Urinary bladder (tissue), 4 donors: ENCODE measurements around the gene S100A12. TPM values are rescaled to one million over a fixed set of nuclear protein-coding genes. Genes with fewer than 3 reads are reported as not detected.

Experiments used
- DNase-seq: peaks from one replicate; pipeline ENCODE4 v3.0.0-alpha.2; 2015; ENCODE audit errors: extremely low spot score
- H3K27ac ChIP-seq: one replicate; pipeline ENCODE4 v1.5.1; 2013; ENCODE audit warnings: low read depth, mild to moderate bottlenecking, moderate library complexity
- H3K36me3 ChIP-seq: one replicate; pipeline ENCODE4 v1.6.1; 2013; ENCODE audit warnings: mild to moderate bottlenecking, moderate library complexity; ENCODE audit not compliant: insufficient read depth
- H3K4me1 ChIP-seq: one replicate; pipeline ENCODE4 v1.6.1; 2013; ENCODE audit warnings: mild to moderate bottlenecking, moderate library complexity; ENCODE audit not compliant: insufficient read depth
- H3K4me3 ChIP-seq: one replicate; pipeline ENCODE4 v1.5.1; 2013; ENCODE audit warnings: low read depth, low read length
- WGBS: extraction: QIAGEN DNeasy Blood & Tissue Kit; methylation state at CpG from one replicate; pipeline ENCODE4 v1.1.7; 2013; 5-methylcytosine and 5-hydroxymethylcytosine counted together
- polyA plus RNA-seq: library from polyadenylated mRNA; stranded (reverse); fragments of 200-250 nt; gene quantifications from one replicate; pipeline ENCODE4 v1.2.3, GENCODE V29; 2013
- total RNA-seq: library from RNA; depleted of rRNA; stranded (reverse); fragments of >200 nt; gene quantifications from one replicate; pipeline ENCODE4 v1.2.3, GENCODE V29; 2014
- donor health status: healthy with polysubstance abuse.
- donor health status: healthy.

The S100A12 gene
- total and polyA plus RNA-seq, 2 donors = 4.3 to 5.6 TPM

DNA sequence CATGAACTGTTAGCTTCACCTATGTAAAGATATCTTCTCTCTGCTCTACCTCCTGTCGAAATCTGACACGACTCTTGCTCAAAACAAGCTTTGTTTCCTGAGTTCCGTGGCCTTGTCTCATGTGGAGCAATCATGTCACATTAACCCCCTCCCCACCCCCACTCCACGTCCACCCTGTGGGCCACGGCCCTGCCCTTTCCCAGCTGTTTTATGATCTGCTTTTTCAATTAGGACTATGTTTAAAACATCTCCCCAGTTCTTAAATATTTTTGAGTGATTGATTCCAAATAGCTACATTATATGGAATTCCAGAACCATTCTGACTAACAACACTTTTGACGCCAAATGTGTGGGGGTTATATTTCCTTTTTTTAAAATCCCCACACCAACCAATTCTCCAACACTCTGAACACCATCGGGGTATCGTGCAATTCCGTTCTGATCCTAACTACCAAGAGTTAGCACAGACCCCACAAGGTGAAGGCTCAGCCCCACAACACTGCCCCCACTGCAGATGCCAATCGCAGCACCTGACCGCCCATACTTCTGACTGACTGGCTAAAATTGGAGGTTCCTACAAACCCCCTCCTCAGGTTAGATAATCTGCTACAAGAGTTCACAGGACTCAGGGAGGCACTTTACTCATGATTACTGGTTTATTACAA is 28.1 kb upstream of the S100A12 start:
- WGBS = 82% methylated on average over 11 of the region's 11 CpGs
- DNase-seq = no peak
- no peaks in the 10 kb centered on the region for H3K4me1 ChIP-seq
- no peak overlapping the region for H3K27ac ChIP-seq
- H3K36me3 ChIP-seq = no peaks in the 10 kb centered on the region
- no peak overlapping the region for H3K4me3 ChIP-seq

DNA sequence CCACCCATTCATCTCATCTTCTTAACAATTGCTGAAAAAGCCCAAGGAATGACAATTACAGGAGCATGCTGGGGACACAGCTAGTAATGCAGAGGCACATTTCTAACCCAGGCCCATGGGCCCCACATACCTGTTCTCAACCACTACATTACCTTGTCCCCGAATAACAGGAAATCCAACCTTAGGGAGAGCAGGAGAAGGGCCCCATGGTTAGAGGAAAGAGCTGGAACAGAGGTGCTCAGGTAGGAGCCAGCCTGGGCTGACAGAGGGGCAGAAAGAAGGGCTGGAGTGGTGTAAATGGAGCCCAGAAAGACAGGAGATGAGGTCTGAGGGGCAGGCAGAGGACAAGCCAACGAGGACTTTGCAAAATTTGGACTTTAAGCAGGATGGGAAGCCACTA is 26.8 kb upstream of the S100A12 start:
- no peaks in the 10 kb centered on the region for H3K4me1 ChIP-seq
- DNase-seq = no peak
- H3K4me3 ChIP-seq = no peak overlapping the region
- H3K27ac ChIP-seq = no peak overlapping the region
- no peaks in the 10 kb centered on the region for H3K36me3 ChIP-seq
- WGBS = 61% methylated on average over 2 of the region's 2 CpGs

DNA sequence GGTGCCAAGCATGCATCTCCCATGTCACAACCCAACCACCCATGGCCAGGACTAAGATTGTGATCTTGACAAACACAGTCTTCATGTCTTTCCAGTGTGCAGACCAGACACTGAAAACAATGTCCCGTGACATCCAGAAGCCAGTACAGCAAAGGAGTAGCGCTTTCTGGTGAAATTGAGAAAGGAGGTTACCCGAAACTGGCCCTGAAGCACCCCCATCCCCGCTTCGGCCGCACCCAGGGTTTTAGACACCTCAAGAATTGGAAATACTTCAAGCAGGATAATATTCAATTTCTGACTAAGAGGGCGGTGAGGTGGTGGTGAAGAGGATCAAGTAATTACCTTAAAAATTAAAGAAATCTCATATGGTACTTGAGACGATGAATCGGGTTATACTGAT is 26.0 kb upstream of the S100A12 start:
- Histone ChIP-seq H3K4me1 (no peaks in the 10 kb centered on the region), H3K36me3 (no peaks in the 10 kb centered on the region), H3K4me3 (no peak overlapping the region), H3K27ac (no peak overlapping the region)
- no peak for DNase-seq
- WGBS = 89% methylated on average over 9 of the region's 9 CpGs

DNA sequence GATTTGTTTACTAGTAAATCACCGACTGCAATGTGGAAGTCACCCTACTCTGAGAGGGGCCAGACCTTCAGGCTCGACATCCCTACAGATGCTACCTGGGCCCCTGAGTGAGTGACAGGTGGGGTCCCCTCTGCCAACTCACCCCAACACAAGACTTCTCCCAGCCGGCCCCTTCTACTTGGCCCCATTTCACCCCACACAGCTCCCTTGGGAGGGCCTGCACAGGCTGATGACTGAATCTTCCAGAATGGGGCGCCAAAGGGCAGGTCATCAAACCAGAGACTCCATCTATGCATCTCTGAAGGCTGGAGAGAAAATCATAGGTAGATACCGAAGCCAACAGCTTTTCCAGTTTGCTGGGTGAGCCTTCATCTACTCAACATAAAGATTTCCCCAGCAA is 24.8 kb upstream of the S100A12 start:
- DNase-seq = no peak
- Histone ChIP-seq H3K36me3 (no peaks in the 10 kb centered on the region), H3K4me3 (no peak overlapping the region), H3K27ac (no peak overlapping the region), H3K4me1 (no peaks in the 10 kb centered on the region)
- 59% methylated on average over 5 of the region's 5 CpGs for WGBS

DNA sequence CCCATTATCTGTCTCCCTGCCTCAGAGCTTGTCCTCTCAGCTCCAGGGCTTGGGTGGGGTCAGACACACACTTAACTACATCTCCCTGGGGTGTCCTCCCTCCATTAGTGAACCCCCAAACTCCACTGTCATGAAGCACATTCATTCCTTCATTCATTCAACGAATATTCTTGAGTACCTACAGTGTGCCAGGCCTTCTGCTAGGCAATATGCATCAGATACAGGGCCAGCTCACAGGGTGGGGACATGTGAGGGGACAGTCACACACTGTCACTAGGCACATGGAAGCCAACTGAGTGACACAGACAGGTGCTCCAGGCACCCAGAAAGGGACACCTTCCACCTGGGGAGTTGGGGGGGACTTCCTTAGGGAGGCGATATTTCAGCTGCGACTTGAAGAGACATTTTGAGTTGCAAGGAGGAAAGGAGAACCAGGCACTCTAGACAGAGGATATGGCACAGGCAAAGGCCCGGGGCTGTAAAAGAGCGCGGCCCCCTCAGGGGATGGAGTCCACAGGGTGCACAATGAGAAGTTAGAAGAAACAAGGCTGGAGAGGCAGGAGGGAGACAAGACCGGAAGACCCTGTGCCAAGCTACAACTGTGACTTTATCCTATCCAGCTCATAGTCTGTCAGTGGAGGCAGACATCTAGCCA is 24.1 kb upstream of the S100A12 start:
- H3K36me3 ChIP-seq = no peaks in the 10 kb centered on the region
- H3K4me1 ChIP-seq = no peaks in the 10 kb centered on the region
- H3K4me3 ChIP-seq = no peak overlapping the region
- DNase-seq = no peak
- 88% methylated on average over 7 of the region's 7 CpGs for WGBS
- no peak overlapping the region for H3K27ac ChIP-seq

DNA sequence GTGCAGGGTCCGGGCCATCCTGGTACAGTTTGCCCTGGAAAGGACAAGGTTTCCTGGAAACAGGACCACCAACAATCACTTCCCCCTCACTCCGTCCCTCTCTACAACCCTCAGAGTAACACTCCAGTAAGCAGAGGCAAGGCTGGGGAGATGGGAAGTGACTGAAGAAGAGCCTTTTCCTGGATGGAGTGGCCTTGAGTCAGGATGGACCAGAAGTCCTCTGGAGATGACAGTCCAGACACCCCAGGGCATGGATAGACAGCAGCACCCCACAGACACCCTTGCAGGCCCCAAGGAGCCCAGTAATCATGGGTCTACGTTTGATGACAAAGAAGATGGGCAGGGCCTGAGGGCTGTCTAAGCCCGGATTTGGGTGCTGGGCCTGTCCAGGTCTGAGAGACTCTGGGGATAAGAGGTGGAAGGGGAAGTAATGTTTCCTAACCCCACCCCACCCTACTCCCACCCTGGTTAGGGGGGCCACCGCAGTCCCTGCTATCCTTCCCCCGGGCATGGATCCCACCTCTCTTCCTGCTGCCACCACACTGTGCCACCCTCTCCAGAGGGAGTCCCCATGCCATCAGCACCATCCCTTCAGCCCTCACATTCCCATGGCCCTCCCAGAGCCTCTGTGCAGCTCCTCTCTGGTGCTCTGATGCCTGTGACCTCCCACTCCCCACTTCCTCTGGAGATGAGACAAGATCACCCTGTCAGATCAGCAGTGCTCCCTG is 22.7 kb upstream of the S100A12 start:
- Histone ChIP-seq H3K4me1 (no peaks in the 10 kb centered on the region), H3K36me3 (no peaks in the 10 kb centered on the region), H3K4me3 (no peak overlapping the region), H3K27ac (no peak overlapping the region)
- WGBS = 77% methylated on average over 6 of the region's 6 CpGs
- no peak for DNase-seq

DNA sequence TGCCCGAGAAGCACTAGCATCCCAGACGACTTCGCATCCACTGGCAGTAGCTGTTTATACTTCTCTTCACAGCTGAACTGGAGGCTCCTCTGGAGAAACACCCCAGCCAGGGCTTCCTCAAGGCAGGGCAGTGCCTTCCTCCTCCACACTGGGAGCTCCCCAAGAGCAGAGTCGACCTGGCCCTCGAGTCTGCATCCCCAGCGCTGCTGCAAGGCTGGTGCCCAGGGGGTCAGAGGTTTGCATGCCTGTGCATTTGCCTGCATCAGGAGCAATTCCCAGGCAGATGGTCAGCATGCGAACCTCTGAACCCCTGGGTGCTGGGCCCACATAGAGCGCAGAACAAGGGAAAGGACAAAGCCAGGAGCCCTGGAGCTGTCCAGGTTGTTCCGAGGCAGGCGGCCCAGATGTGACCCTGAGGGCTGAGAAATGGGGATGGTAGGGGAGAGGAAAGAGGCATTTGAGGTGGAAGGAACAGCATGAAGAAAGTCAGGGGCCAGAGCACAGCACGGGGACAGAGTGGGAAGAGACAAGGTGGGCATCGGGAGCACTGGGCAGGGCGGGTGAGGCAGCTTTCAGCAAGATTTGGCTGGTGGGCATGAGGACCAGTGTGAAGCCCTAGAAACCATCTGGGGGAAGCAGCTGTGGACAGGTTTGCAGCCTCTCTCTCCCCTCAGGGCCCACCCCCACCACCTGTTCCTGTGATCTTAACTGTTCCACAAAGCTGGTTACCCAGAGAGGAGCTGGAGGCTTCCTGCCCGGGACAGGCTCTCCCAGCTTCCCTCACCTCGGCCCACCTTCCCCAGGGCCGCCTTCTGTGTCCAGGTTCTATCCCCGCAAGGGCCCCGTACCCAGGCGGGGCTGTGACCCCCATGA is 21.9 kb upstream of the S100A12 start:
- no peak overlapping the region for H3K4me3 ChIP-seq
- no peaks in the 10 kb centered on the region for H3K4me1 ChIP-seq
- WGBS = 80% methylated on average over 19 of the region's 19 CpGs
- H3K36me3 ChIP-seq = no peaks in the 10 kb centered on the region
- H3K27ac ChIP-seq = no peak overlapping the region
- DNase-seq = no peak

DNA sequence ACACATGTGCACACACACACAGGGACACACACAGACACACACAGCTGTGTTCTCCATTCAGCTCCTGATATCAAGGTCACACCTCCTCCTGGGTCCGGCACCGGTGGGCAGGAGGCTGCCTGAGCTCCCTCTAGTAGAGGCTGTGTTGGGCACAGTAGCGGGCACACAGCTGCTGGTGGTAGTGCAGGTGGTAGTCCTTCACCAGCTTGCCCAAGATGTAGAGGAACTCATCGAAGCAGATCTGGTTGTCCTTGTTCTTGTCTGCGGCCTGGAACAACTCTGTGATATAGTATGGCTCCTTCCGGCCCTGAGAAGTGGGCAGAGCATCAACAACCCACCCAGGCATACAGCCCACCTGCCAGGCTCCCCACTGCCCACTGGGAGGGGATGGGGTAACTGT is 21.0 kb upstream of the S100A12 start:
- H3K36me3 ChIP-seq = no peaks in the 10 kb centered on the region
- H3K4me3 ChIP-seq = no peak overlapping the region
- 82% methylated on average over 6 of the region's 6 CpGs for WGBS
- no peak overlapping the region for H3K27ac ChIP-seq
- no peak for DNase-seq
- no peaks in the 10 kb centered on the region for H3K4me1 ChIP-seq

DNA sequence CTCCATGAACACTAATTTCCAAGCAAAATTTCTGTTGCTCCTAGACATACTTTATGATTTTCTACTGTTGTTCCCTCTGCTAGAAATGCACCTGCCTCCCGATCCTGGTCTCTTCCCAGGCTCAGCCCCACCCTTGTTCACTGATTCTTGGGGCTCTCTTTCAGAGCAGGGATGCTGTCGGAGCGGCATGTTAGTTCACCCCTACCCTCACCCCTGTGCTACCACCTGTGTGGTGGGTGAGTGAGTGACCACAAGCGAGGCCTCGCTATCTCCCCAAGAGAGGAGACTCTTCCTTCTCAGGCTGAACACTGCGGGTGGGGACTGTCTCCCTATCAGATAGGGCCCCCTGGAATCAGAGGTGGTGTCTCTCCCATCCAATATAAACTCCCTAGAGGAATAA is 20.4 kb upstream of the S100A12 start:
- no peak overlapping the region for H3K4me3 ChIP-seq
- H3K27ac ChIP-seq = no peak overlapping the region
- no peak for DNase-seq
- no peaks in the 10 kb centered on the region for H3K36me3 ChIP-seq
- WGBS = 79% methylated on average over 6 of the region's 6 CpGs
- H3K4me1 ChIP-seq = no peaks in the 10 kb centered on the region

DNA sequence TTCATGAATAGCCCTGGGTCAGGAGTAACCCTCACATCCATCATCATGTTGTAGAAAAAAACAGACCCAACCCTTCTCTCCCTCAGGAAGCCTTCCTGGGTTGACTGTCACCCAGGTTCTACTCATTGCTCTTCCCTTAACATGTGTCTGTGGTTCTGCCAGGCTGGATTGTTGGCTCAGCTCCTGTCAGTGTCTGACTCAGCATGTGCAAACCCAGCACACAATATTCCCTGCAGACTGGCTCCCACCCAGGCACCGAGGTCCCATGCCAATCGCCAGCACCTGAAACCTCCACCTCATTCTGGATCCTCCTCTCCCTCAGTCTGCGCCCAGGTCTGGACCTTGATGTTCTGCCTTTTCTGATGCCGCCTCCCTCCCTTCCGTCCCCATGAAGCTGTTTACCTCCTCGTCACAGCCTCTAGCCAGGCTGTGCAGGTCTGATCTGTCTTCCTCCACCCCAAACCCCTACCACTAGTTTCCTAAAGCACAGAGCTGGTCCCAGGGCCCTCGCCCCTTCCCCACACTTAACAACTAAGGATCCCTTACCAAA is 19.8 kb upstream of the S100A12 start:
- WGBS = 76% methylated on average over 7 of the region's 7 CpGs
- no peak overlapping the region for H3K4me3 ChIP-seq
- H3K36me3 ChIP-seq = no peaks in the 10 kb centered on the region
- no peak overlapping the region for H3K27ac ChIP-seq
- no peak for DNase-seq
- no peaks in the 10 kb centered on the region for H3K4me1 ChIP-seq

DNA sequence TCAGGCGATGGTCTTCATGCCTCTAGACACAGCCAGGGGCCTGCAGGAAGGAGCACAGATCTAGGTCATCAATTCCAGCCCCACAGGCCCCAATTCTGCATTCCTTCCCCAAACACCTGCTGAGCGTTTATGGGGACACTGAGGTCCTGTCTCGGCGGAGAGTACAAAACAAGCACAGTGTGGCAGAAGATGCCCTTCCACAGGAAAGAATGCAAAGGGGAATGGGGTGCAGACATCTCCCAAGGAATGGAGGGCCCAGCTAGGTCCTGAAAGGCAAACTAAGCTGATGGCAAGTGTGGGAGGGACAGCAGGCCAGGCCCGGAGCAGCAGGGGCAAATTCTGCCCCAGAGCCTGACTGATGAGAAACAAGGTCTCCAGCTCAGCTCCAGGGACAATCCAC is 19.0 kb upstream of the S100A12 start:
- 69% methylated on average over 5 of the region's 5 CpGs for WGBS
- no peak overlapping the region for H3K27ac ChIP-seq
- DNase-seq = no peak
- no peak overlapping the region for H3K4me3 ChIP-seq
- no peaks in the 10 kb centered on the region for H3K4me1 ChIP-seq
- H3K36me3 ChIP-seq = no peaks in the 10 kb centered on the region

DNA sequence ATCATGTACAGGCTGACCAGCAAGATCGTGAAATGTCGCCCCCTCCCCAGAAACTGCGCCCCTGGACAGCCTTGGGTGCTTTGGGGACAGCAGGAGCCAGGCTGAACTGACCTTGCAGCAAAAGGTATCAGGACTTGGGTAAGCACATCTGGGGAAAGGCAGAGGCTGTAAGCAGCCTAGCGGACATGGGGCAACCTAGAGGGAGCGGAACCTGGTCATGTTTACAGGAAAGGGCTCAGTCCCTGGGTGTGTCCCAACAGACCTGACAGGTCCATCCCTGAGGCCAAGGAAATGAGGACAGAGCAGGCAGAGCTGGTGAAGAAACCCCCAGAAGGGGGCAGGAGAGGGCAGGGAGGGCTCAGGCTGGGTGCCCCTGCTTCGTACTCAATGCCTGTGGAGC is 18.5 kb upstream of the S100A12 start:
- no peak for DNase-seq
- 77% methylated on average over 6 of the region's 6 CpGs for WGBS
- no peak overlapping the region for H3K4me3 ChIP-seq
- H3K27ac ChIP-seq = no peak overlapping the region
- H3K4me1 ChIP-seq = no peaks in the 10 kb centered on the region
- no peaks in the 10 kb centered on the region for H3K36me3 ChIP-seq

DNA sequence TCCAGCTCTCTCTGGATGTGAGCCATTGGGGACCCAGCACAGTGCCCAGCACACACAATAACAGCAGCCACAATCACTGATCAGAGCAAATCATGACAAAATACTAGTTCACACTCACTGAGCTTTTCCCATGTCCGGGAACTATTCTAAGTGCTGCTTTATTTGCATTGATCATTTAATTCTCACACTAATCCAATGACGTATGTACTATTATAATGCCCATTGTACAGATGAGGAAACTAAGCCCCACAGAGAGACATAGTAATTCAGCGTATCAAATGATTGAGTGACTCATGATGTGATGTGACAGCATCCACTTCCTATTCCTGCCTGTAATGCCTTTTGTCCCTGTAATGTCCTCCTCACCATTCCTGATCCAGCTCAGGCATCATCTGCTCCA is 17.4 kb upstream of the S100A12 start:
- no peak for DNase-seq
- Histone ChIP-seq H3K4me1 (no peaks in the 10 kb centered on the region), H3K27ac (no peak overlapping the region), H3K36me3 (no peaks in the 10 kb centered on the region), H3K4me3 (no peak overlapping the region)
- WGBS = 85% methylated on average over 3 of the region's 3 CpGs
